ENCODE measurements around the gene CACNA2D3. TPM values are rescaled to one million over a fixed set of nuclear protein-coding genes. Genes with fewer than 3 reads are reported as not detected.

The CACNA2D3 gene
- polyA plus RNA-seq, 1 donor (not counting 4 experiments of a cell fraction or from before 2014, with no cell fraction given) = 0.08 TPM

DNA sequence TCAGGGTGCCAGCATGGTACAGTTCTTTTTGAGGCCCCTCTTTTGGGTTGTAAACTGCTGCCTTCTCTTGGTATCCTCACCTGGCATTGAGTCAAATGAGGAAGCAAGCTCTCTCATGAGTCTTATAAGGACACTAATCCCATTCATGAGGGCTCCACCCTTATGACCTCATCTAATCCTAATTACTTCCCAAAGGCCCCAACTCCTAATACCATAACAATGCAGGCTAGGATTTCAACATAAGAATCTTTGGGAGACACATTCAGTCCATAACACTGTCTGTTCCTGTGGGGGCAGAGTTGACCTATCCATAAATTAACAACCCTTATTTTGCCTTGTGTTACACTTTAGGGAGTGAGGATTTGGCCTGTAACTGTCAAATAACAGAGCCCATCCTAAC lies 527.2 kb downstream of the CACNA2D3 start:
- H3K36me3 ChIP-seq (ENCODE audit: control insufficient read depth in 2 of 2, extremely low read depth in 1 of 2, insufficient read depth in 2 of 2, low read length in 2 of 2) = no peaks in the 10 kb centered on the region
- dilution Hi-C loops (cut with MboI; ENCODE audit: extremely low pct_ligation_motif_present, low sequenced_read_pairs) = no loop called here
- no peaks in the 10 kb centered on the region for H4K20me1 ChIP-seq (ENCODE audit: control insufficient read depth, extremely low read depth, insufficient read depth, low read length)
- H3K27ac ChIP-seq (ENCODE audit: control insufficient read depth, insufficient read depth, low read length) = no peak overlapping the region
- H3K4me3 ChIP-seq (ENCODE audit: control insufficient read depth in 2 of 3, extremely low read depth in 1 of 3, insufficient read depth in 2 of 3, low read depth in 1 of 3, low read length in 3 of 3) = no peak overlapping the region
- H3K79me2 ChIP-seq (ENCODE audit: control insufficient read depth, insufficient read depth, low read length) = no peaks in the 10 kb centered on the region
- H3K4me2 ChIP-seq (ENCODE audit: control insufficient read depth, extremely low read depth, insufficient read depth, low read depth, low read length) = no peak overlapping the region
- H2AFZ ChIP-seq (ENCODE audit: control insufficient read depth, low read length) = no peak overlapping the region
- H3K4me1 ChIP-seq (ENCODE audit: control insufficient read depth, extremely low read depth, insufficient read depth, low read length) = peaks cover 16% of the 10 kb centered on the region
- H3K27me3 ChIP-seq (ENCODE audit: control insufficient read depth, extremely low read depth, insufficient read depth, low read length) = no peaks in the 10 kb centered on the region
- no peak overlapping the region for H3K9ac ChIP-seq (ENCODE audit: control insufficient read depth, extremely low read depth, insufficient read depth, low read length)
- no peak for TF ChIP-seq EZH2 (IDR thresholded peaks at IDR 0.05; ENCODE audit: low read length)
- TF ChIP-seq, protein P1, sequence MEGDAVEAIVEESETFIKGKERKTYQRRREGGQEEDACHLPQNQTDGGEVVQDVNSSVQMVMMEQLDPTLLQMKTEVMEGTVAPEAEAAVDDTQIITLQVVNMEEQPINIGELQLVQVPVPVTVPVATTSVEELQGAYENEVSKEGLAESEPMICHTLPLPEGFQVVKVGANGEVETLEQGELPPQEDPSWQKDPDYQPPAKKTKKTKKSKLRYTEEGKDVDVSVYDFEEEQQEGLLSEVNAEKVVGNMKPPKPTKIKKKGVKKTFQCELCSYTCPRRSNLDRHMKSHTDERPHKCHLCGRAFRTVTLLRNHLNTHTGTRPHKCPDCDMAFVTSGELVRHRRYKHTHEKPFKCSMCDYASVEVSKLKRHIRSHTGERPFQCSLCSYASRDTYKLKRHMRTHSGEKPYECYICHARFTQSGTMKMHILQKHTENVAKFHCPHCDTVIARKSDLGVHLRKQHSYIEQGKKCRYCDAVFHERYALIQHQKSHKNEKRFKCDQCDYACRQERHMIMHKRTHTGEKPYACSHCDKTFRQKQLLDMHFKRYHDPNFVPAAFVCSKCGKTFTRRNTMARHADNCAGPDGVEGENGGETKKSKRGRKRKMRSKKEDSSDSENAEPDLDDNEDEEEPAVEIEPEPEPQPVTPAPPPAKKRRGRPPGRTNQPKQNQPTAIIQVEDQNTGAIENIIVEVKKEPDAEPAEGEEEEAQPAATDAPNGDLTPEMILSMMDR (optimal IDR thresholded peaks at IDR 0.05 in 1 of 3, IDR thresholded peaks at IDR 0.05 in 1 of 3, conservative IDR thresholded peaks at IDR 0.05 in 1 of 3; ENCODE audit: extremely low read depth in 1 of 3, insufficient read depth in 2 of 3, low read length in 3 of 3) = no peak
- DNase-seq (ENCODE audit: low read depth, low spot score) (no peak), FAIRE-seq (no peak)
- H3K9me1 ChIP-seq (ENCODE audit: control insufficient read depth, extremely low read depth, insufficient read depth, low read length) = no peaks in the 10 kb centered on the region
- no peaks in the 10 kb centered on the region for H3K9me3 ChIP-seq (ENCODE audit: control insufficient read depth, low read depth, low read length)

DNA sequence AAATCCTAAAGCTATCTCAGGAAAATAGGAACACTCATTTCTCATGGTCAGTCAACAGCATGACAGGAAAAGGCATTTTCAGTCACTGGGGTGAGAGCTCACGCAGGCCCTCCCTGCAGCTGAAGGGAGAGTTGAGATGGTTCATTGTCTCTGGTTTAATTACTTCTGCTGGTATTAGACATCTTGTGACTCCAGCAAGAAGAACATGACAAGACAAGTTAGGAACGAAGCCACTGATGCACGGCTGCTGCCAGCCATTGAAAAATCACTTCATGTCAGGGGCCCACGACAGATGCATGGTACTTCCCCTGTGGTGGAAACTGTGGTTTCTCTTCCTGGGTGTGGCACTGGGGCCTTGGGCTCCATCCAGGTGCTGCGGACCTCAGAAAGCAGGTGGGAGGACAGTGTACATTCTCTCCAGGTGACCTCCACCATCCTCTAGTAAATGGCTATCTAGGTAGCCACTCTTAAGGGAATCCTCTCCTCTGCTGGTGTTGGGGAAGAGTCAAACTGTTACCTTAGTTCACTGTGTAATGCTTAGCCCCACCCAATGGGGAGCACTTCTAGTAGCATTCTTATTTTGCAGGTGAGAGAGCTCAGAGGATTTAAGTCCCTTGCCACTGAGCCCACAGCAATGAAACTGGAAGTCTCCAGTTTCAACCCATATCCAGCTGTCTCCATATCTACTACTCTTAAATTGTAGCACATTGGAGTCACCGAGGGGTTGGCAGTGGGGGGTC lies 531.3 kb downstream of the CACNA2D3 start:
- Histone ChIP-seq H3K79me2 (ENCODE audit: control insufficient read depth, insufficient read depth, low read length) (no peaks in the 10 kb centered on the region), H3K4me3 (ENCODE audit: control insufficient read depth in 2 of 3, extremely low read depth in 1 of 3, insufficient read depth in 2 of 3, low read depth in 1 of 3, low read length in 3 of 3) (peak overlapping the region in 1 of 3 experiments; percentile 7), H4K20me1 (ENCODE audit: control insufficient read depth, extremely low read depth, insufficient read depth, low read length) (no peaks in the 10 kb centered on the region), H3K9me1 (ENCODE audit: control insufficient read depth, extremely low read depth, insufficient read depth, low read length) (no peaks in the 10 kb centered on the region), H3K9ac (ENCODE audit: control insufficient read depth, extremely low read depth, insufficient read depth, low read length) (no peak overlapping the region), H3K4me1 (ENCODE audit: control insufficient read depth, extremely low read depth, insufficient read depth, low read length) (peaks cover 16% of the 10 kb centered on the region), H3K9me3 (ENCODE audit: control insufficient read depth, low read depth, low read length) (no peaks in the 10 kb centered on the region), H3K36me3 (ENCODE audit: control insufficient read depth in 2 of 2, extremely low read depth in 1 of 2, insufficient read depth in 2 of 2, low read length in 2 of 2) (no peaks in the 10 kb centered on the region), H2AFZ (ENCODE audit: control insufficient read depth, low read length) (peak overlapping the region; percentile 42), H3K4me2 (ENCODE audit: control insufficient read depth, extremely low read depth, insufficient read depth, low read depth, low read length) (peak overlapping the region; percentile 48), H3K27me3 (ENCODE audit: control insufficient read depth, extremely low read depth, insufficient read depth, low read length) (no peaks in the 10 kb centered on the region), H3K27ac (ENCODE audit: control insufficient read depth, insufficient read depth, low read length) (no peak overlapping the region)
- DNase-seq (ENCODE audit: low read depth, low spot score) (peak; percentile 56), FAIRE-seq (peak; percentile 86)
- TF ChIP-seq, protein P1 (optimal IDR thresholded peaks at IDR 0.05 in 1 of 3, IDR thresholded peaks at IDR 0.05 in 1 of 3, conservative IDR thresholded peaks at IDR 0.05 in 1 of 3; ENCODE audit: extremely low read depth in 1 of 3, insufficient read depth in 2 of 3, low read length in 3 of 3) = peak in 1 of 3 experiments; percentile 16
- no peak for TF ChIP-seq EZH2 (IDR thresholded peaks at IDR 0.05; ENCODE audit: low read length)
- dilution Hi-C loops (cut with MboI; ENCODE audit: extremely low pct_ligation_motif_present, low sequenced_read_pairs) = no loop called here
